PFSK-1 (cell line): ENCODE data around the gene STN1.

ENCODE experiments used
- POLR2AphosphoS5 ChIP-seq: IDR thresholded peaks from 2 replicates; pipeline ENCODE4 v1.6.1; 2012; ENCODE audit warnings: low read depth, mild to moderate bottlenecking, control low read depth, low read length, moderate library complexity
- REST ChIP-seq, 2 experiments: IDR thresholded peaks; 2 replicates each; pipeline versions ENCODE4 v1.6.1 to v1.8.0; 2011 to 2012; ENCODE audit warnings: low read depth in 2 of 2, low read length in 2 of 2, control low read depth in 1 of 2, inconsistent platforms in 1 of 2, mild to moderate bottlenecking in 1 of 2, moderate library complexity in 1 of 2; ENCODE audit not compliant: insufficient read depth in 1 of 2
- SIN3A ChIP-seq: IDR thresholded peaks from 2 replicates; pipeline ENCODE4 v1.6.1; 2012; ENCODE audit warnings: mild to moderate bottlenecking, low read length, moderate library complexity, borderline replicate concordance; ENCODE audit not compliant: insufficient read depth
- TAF1 ChIP-seq: IDR thresholded peaks from 2 replicates; pipeline ENCODE4 v1.6.1; 2012; ENCODE audit warnings: low read length, control low read depth, borderline replicate concordance; ENCODE audit not compliant: insufficient read depth

GRCh38 chr10:103853428-103854264 lies 64.3 kb downstream of the STN1 start:
- TF ChIP-seq POLR2AphosphoS5 = no peak
- no peak for TF ChIP-seq SIN3A
- TF ChIP-seq TAF1 = no peak
- TF ChIP-seq REST (IDR thresholded peaks at IDR 0.05; ENCODE audit: insufficient read depth in 1 of 2, low read depth in 2 of 2, low read length in 2 of 2) = no peak
